ENCODE data around the gene ARPC2. TPM values are rescaled to one million over a fixed set of nuclear protein-coding genes. Genes with fewer than 3 reads are reported as not detected.
"Not testable (repeated sequence)": the region's sequence is repeated elsewhere in the genome, so short reads cannot be mapped to it uniquely, and the experiment has no call there.

Gene ARPC2
- total RNA-seq, 1 donor from 2014 or later = 383 TPM

- no peak for ATAC-seq
Observed at GRCh38 chr2:218271865-218272530, 55.0 kb downstream of the ARPC2 start.

- ATAC-seq = peak; percentile 79
Observed at GRCh38 chr2:218272531-218273212, 55.7 kb downstream of the ARPC2 start.

GRCh38 chr2:218273214-218273907, 56.4 kb downstream of the ARPC2 start:
- not testable (repeated sequence) for ATAC-seq

GRCh38 chr2:218273908-218274249, 56.9 kb downstream of the ARPC2 start:
- no peak for ATAC-seq

GRCh38 chr2:218274586-218274985, 57.6 kb downstream of the ARPC2 start:
- no peak for ATAC-seq

- no peak for ATAC-seq
Observed at GRCh38 chr2:218275371-218276072, 58.5 kb downstream of the ARPC2 start.

GRCh38 chr2:218276986-218277755, 60.2 kb downstream of the ARPC2 start:
- ATAC-seq = no peak

GRCh38 chr2:218277921-218278320, 60.9 kb downstream of the ARPC2 start:
- no peak for ATAC-seq

GRCh38 chr2:218278531-218279360, 61.8 kb downstream of the ARPC2 start:
- ATAC-seq = no peak

- ATAC-seq = no peak
Observed at GRCh38 chr2:218280260-218280870, 63.4 kb downstream of the ARPC2 start.

GRCh38 chr2:218281449-218281848, 64.5 kb downstream of the ARPC2 start:
- ATAC-seq = no peak

- peak; percentile 65 for ATAC-seq
Observed at GRCh38 chr2:218282173-218282991, 65.4 kb downstream of the ARPC2 start.

GRCh38 chr2:218284106-218284811, 67.3 kb downstream of the ARPC2 start:
- ATAC-seq = peak; percentile 48

GRCh38 chr2:218285604-218286003, 68.6 kb downstream of the ARPC2 start:
- peak; percentile 43 for ATAC-seq

GRCh38 chr2:218286570-218287459, 69.8 kb downstream of the ARPC2 start:
- peak; percentile 82 for ATAC-seq

GRCh38 chr2:218289639-218290315, 72.8 kb downstream of the ARPC2 start:
- ATAC-seq = peak; percentile 25

Measured in esophagus mucosa (tissue), 1 donor.